Hepatocyte (in vitro differentiated cells): Measurements from ENCODE around the gene VPS72. TPM values are rescaled to one million over a fixed set of nuclear protein-coding genes. Genes with fewer than 3 reads are reported as not detected.

Experiments used
- DNase-seq: peaks from one replicate; pipeline ENCODE4 v3.0.0-alpha.2; 2016; ENCODE audit warnings: low spot score
- H2AFZ ChIP-seq: fragments of 200-600 bp; sonication (generic); 2 replicates; pipeline ENCODE4 v1.6.0; 2016; ENCODE audit warnings: antibody characterized with exemption, mild to moderate bottlenecking
- H3K27ac ChIP-seq: fragments of 200-600 bp; sonication (generic); 2 replicates; pipeline ENCODE4 v1.5.1; 2016; ENCODE audit warnings: mild to moderate bottlenecking
- H3K27me3 ChIP-seq: fragments of 200-600 bp; sonication (generic); 2 replicates; pipeline ENCODE4 v1.6.1; 2016
- H3K36me3 ChIP-seq: fragments of 200-600 bp; sonication (generic); replicated peaks from 2 replicates; pipeline ENCODE4 v1.5.1; 2016; ENCODE audit warnings: low read depth; ENCODE audit not compliant: insufficient read depth
- H3K4me1 ChIP-seq: fragments of 200-600 bp; sonication (generic); 2 replicates; pipeline ENCODE4 v1.5.1; 2016; ENCODE audit warnings: mild to moderate bottlenecking, moderate library complexity; ENCODE audit not compliant: insufficient read depth
- H3K4me2 ChIP-seq: fragments of 200-600 bp; sonication (generic); 2 replicates; pipeline ENCODE4 v1.6.0; 2016
- H3K4me3 ChIP-seq: fragments of 200-600 bp; sonication (generic); 2 replicates; pipeline ENCODE4 v1.5.1; 2016; ENCODE audit warnings: mild to moderate bottlenecking
- H3K79me2 ChIP-seq: fragments of 200-600 bp; sonication (generic); 2 replicates; pipeline ENCODE4 v1.6.0; 2017; ENCODE audit warnings: mild to moderate bottlenecking
- H3K9me2 ChIP-seq: fragments of 200-600 bp; sonication (generic); replicated peaks from 2 replicates; pipeline ENCODE4 v1.6.0; 2017; ENCODE audit warnings: mild to moderate bottlenecking; ENCODE audit not compliant: insufficient read depth
- H3K9me3 ChIP-seq: fragments of 200-600 bp; sonication (generic); 2 replicates; pipeline ENCODE4 v1.5.1; 2016; ENCODE audit warnings: low read depth, mild to moderate bottlenecking
- H4K20me1 ChIP-seq: fragments of 200-600 bp; sonication (generic); 2 replicates; pipeline ENCODE4 v1.6.0; 2016; ENCODE audit warnings: mild to moderate bottlenecking; ENCODE audit not compliant: insufficient read depth, poor library complexity, severe bottlenecking
- CTCF ChIP-seq: fragments of 200-600 bp; sonication (generic); IDR thresholded peaks from 2 replicates; pipeline ENCODE4 v1.5.1; 2016; ENCODE audit warnings: antibody characterized with exemption, mild to moderate bottlenecking; ENCODE audit not compliant: poor library complexity
- EZH2 ChIP-seq: fragments of 200-600 bp; sonication (generic); IDR thresholded peaks from 2 replicates; pipeline ENCODE4 v1.6.1; 2016; ENCODE audit warnings: antibody characterized with exemption, mild to moderate bottlenecking, borderline replicate concordance
- EZH2phosphoT487 ChIP-seq: fragments of 200-600 bp; sonication (generic); IDR thresholded peaks from one replicate; pipeline ENCODE4 v1.6.1; 2018; ENCODE audit warnings: antibody characterized with exemption, mild to moderate bottlenecking, low read depth, moderate library complexity; ENCODE audit not compliant: unreplicated experiment, severe bottlenecking
- WGBS: methylation state at CpG from one replicate; pipeline ENCODE4 v1.1.6; 2016; ENCODE audit warnings: low lambda C conversion rate; ENCODE audit errors: missing lambda C conversion rate; 5-methylcytosine and 5-hydroxymethylcytosine counted together
- polyA plus RNA-seq: library from polyadenylated mRNA; unstranded; fragments of >200 nt; fragmentation: Nextera tagmentation; extraction: Ambion mirVana; gene quantifications from 2 replicates; pipeline ENCODE4 v1.2.1, GENCODE V29; 2016
- total RNA-seq: library from RNA; depleted of rRNA; stranded (reverse); fragments of >200 nt; gene quantifications from 2 replicates; pipeline ENCODE4 v1.2.3, GENCODE V29; 2014

The VPS72 gene
- total and polyA plus RNA-seq, 2 experiments from 2014 or later: 48.1 to 52.2 TPM

- no peaks in the 10 kb centered on the region for H3K9me2 ChIP-seq
- H3K4me1 ChIP-seq: peaks cover 20% of the 10 kb centered on the region
- no peak overlapping the region for H3K27ac ChIP-seq
- peak overlapping the region; percentile 45 for H2AFZ ChIP-seq
- H3K9me3 ChIP-seq: no peaks in the 10 kb centered on the region
- H3K4me3 ChIP-seq: peak overlapping the region; percentile 58
- peak overlapping the region; percentile 91 for H3K4me2 ChIP-seq
- no peaks in the 10 kb centered on the region for H4K20me1 ChIP-seq
- H3K79me2 ChIP-seq: peaks cover 7% of the 10 kb centered on the region
- peak; percentile 13 for DNase-seq
- no peaks in the 10 kb centered on the region for H3K36me3 ChIP-seq
- peaks cover 3% of the 10 kb centered on the region for H3K27me3 ChIP-seq
- TF ChIP-seq CTCF (no peak), EZH2 (no peak), EZH2phosphoT487 (no peak)
- 2% methylated on average over 10 of the region's 26 CpGs for WGBS
Measured at GRCh38 chr1:151146072-151146411, 44.0 kb downstream of the VPS72 start.

- Histone ChIP-seq H4K20me1 (no peaks in the 10 kb centered on the region), H3K36me3 (no peaks in the 10 kb centered on the region), H3K4me1 (peaks cover 20% of the 10 kb centered on the region), H3K9me2 (no peaks in the 10 kb centered on the region), H3K79me2 (peaks cover 7% of the 10 kb centered on the region), H3K4me3 (peak overlapping the region; percentile 58), H3K27me3 (peaks cover 3% of the 10 kb centered on the region), H3K4me2 (peak overlapping the region; percentile 91), H3K9me3 (no peaks in the 10 kb centered on the region), H2AFZ (peak overlapping the region; percentile 45), H3K27ac (no peak overlapping the region)
- WGBS: 13% methylated on average over 40 of the region's 43 CpGs
- peak; percentile 44 for DNase-seq
- TF ChIP-seq CTCF (no peak), EZH2 (no peak), EZH2phosphoT487 (no peak)
Measured at GRCh38 chr1:151145304-151146071, 44.5 kb downstream of the VPS72 start.

GRCh38 chr1:151144474-151145303 lies 45.3 kb downstream of the VPS72 start:
- Histone ChIP-seq H3K79me2 (peaks cover 7% of the 10 kb centered on the region), H3K4me2 (peak overlapping the region; percentile 91), H2AFZ (peak overlapping the region; percentile 45), H3K9me3 (no peaks in the 10 kb centered on the region), H4K20me1 (no peaks in the 10 kb centered on the region), H3K27me3 (peaks cover 3% of the 10 kb centered on the region), H3K27ac (no peak overlapping the region), H3K36me3 (no peaks in the 10 kb centered on the region), H3K4me3 (no peak overlapping the region), H3K4me1 (peaks cover 20% of the 10 kb centered on the region), H3K9me2 (no peaks in the 10 kb centered on the region)
- DNase-seq: no peak
- WGBS: 54% methylated on average over 7 of the region's 7 CpGs
- TF ChIP-seq EZH2 (no peak), CTCF (no peak), EZH2phosphoT487 (no peak)
